Keratinocyte (primary cell): Measurements from ENCODE around the gene FNBP1. TPM values are rescaled to one million over a fixed set of nuclear protein-coding genes. Genes with fewer than 3 reads are reported as not detected.
"Not testable (repeated sequence)": the region's sequence is repeated elsewhere in the genome, so short reads cannot be mapped to it uniquely, and the experiment has no call there.

ENCODE experiments used
- DNase-seq: peaks from one replicate; pipeline ENCODE4 v3.0.0-alpha.2; 2011; ENCODE audit warnings: low read depth, missing footprints, low spot score
- FAIRE-seq: peaks from 2 replicates; lab custom pipeline; 2011; peaks lifted over from hg19 to GRCh38; lab: Jason Lieb, UNC
- H2AFZ ChIP-seq: 2 replicates; pipeline ENCODE4 v1.6.0; 2012; ENCODE audit warnings: low read length, control low read depth, inconsistent platforms; ENCODE audit not compliant: control insufficient read depth
- H3K27ac ChIP-seq: 2 replicates; pipeline ENCODE4 v1.5.1; 2011; ENCODE audit warnings: low read length; ENCODE audit not compliant: control insufficient read depth, insufficient read depth
- H3K27me3 ChIP-seq: 3 replicates; pipeline ENCODE4 v1.6.0; 2011; ENCODE audit warnings: low read length; ENCODE audit not compliant: control insufficient read depth, insufficient read depth; ENCODE audit errors: extremely low read depth
- H3K36me3 ChIP-seq, 2 experiments: 2 replicates in 1 of 2; 3 replicates in 1 of 2; pipeline ENCODE4 v1.5.1; 2011; ENCODE audit warnings: low read length in 2 of 2, mild to moderate bottlenecking in 1 of 2; ENCODE audit not compliant: control insufficient read depth in 2 of 2, insufficient read depth in 2 of 2; ENCODE audit errors: extremely low read depth in 1 of 2
- H3K4me1 ChIP-seq: 3 replicates; pipeline ENCODE4 v1.5.1; 2011; ENCODE audit warnings: low read length; ENCODE audit not compliant: control insufficient read depth, insufficient read depth; ENCODE audit errors: extremely low read depth
- H3K4me2 ChIP-seq: 3 replicates; pipeline ENCODE4 v1.6.0; 2011; ENCODE audit warnings: low read depth, low read length; ENCODE audit not compliant: control insufficient read depth, insufficient read depth; ENCODE audit errors: extremely low read depth
- H3K4me3 ChIP-seq, 3 experiments: fragments of 200-600 bp in 1 of 3; sonication (generic) in 1 of 3; 2 replicates in 2 of 3; 3 replicates in 1 of 3; pipeline ENCODE4 v1.5.1; 2011 to 2016; ENCODE audit warnings: low read length in 3 of 3, mild to moderate bottlenecking in 3 of 3, control low read depth in 2 of 3, inconsistent platforms in 1 of 3, low read depth in 1 of 3, mixed read lengths in 1 of 3, mixed run types in 1 of 3, moderate library complexity in 1 of 3; ENCODE audit not compliant: control insufficient read depth in 2 of 3, insufficient read depth in 2 of 3; ENCODE audit errors: extremely low read depth in 1 of 3
- H3K79me2 ChIP-seq: 2 replicates; pipeline ENCODE4 v1.6.0; 2012; ENCODE audit warnings: low read length; ENCODE audit not compliant: control insufficient read depth, insufficient read depth
- H3K9ac ChIP-seq: 3 replicates; pipeline ENCODE4 v1.6.0; 2011; ENCODE audit warnings: low read length; ENCODE audit not compliant: control insufficient read depth, insufficient read depth; ENCODE audit errors: extremely low read depth
- H3K9me1 ChIP-seq: 3 replicates; pipeline ENCODE4 v1.6.0; 2011; ENCODE audit warnings: low read length; ENCODE audit not compliant: control insufficient read depth, insufficient read depth; ENCODE audit errors: extremely low read depth
- H3K9me3 ChIP-seq: 2 replicates; pipeline ENCODE4 v1.5.1; 2012; ENCODE audit warnings: low read depth, low read length; ENCODE audit not compliant: control insufficient read depth
- H4K20me1 ChIP-seq: 3 replicates; pipeline ENCODE4 v1.6.0; 2011; ENCODE audit warnings: low read length; ENCODE audit not compliant: control insufficient read depth, insufficient read depth; ENCODE audit errors: extremely low read depth
- CTCF ChIP-seq, 3 experiments: IDR thresholded peaks in 1 of 3; conservative IDR thresholded peaks in 1 of 3; optimal IDR thresholded peaks in 1 of 3; 2 replicates in 2 of 3; 3 replicates in 1 of 3; pipeline versions ENCODE3 to v1.5.1; 2011; ENCODE audit warnings: low read length in 3 of 3, mild to moderate bottlenecking in 3 of 3, moderate library complexity in 2 of 3, control low read depth in 1 of 3, inconsistent platforms in 1 of 3; ENCODE audit not compliant: insufficient read depth in 2 of 3; ENCODE audit errors: extremely low read depth in 1 of 3
- EZH2 ChIP-seq: IDR thresholded peaks from one replicate; pipeline ENCODE4 v1.6.1; 2012; ENCODE audit warnings: inconsistent platforms, mild to moderate bottlenecking, low read length, moderate library complexity
- dilution Hi-C: fragments of 300-500 bp; cut with MboI; formaldehyde crosslinking; loops from one replicate; pipeline ENCODE4 v1.7.0; 2020; ENCODE audit warnings: low sequenced_read_pairs; ENCODE audit not compliant: extremely low pct_ligation_motif_present
- polyA plus RNA-seq, 5 experiments: library from polyadenylated mRNA; depleted of rRNA in 3 of 5; stranded (reverse) in 3 of 5; stranded (forward) in 1 of 5; unstranded in 1 of 5; fragments of >200 nt; gene quantifications; 1 replicate in 1 of 5; 2 replicates in 3 of 5; 3 replicates in 1 of 5; pipeline versions ENCODE4 v1.2.1 to v1.2.3, GENCODE V29; 2011 to 2012; ENCODE audit warnings: missing spikeins in 2 of 5, low read depth in 1 of 5, low replicate concordance in 1 of 5

Gene FNBP1
- polyA plus RNA-seq, 1 donor (not counting 4 experiments of a cell fraction or from before 2014, with no cell fraction given), result 9.6 TPM

DNA sequence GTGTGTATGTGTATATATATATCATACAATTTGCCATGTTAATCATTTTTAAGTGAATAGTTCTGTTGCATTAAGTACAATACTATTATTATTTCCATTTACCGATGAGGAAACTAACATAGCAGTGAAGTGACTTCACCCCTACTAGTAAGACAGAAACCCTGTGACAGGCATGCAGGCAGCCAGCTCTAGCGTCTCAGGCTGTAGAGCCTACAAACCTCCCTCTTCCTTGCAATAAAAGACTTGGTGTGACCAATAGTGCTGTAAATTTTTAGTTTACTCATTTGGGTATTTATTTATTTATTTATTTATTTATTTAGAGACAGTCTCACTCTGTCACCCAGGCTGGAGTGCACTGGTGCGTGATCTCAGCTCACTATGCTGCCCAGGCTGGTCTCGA lies 24.7 kb downstream of the FNBP1 start:
- dilution Hi-C loops, result no loop called here
- Histone ChIP-seq H3K4me2 (no peak overlapping the region), H3K4me3 (no peak overlapping the region), H4K20me1 (peaks cover 2% of the 10 kb centered on the region), H3K9ac (no peak overlapping the region), H3K4me1 (peaks cover 1% of the 10 kb centered on the region), H3K27ac (no peak overlapping the region), H2AFZ (no peak overlapping the region), H3K9me1 (no peaks in the 10 kb centered on the region), H3K36me3 (no peaks in the 10 kb centered on the region), H3K9me3 (no peaks in the 10 kb centered on the region), H3K27me3 (no peaks in the 10 kb centered on the region), H3K79me2 (no peaks in the 10 kb centered on the region)
- FAIRE-seq, result no peak
- no peak for TF ChIP-seq CTCF (optimal IDR thresholded peaks at IDR 0.05 in 1 of 3, IDR thresholded peaks at IDR 0.05 in 1 of 3, conservative IDR thresholded peaks at IDR 0.05 in 1 of 3; ENCODE audit: extremely low read depth in 1 of 3, insufficient read depth in 2 of 3, low read length in 3 of 3)
- TF ChIP-seq EZH2, result no peak
- DNase-seq, result no peak

DNA sequence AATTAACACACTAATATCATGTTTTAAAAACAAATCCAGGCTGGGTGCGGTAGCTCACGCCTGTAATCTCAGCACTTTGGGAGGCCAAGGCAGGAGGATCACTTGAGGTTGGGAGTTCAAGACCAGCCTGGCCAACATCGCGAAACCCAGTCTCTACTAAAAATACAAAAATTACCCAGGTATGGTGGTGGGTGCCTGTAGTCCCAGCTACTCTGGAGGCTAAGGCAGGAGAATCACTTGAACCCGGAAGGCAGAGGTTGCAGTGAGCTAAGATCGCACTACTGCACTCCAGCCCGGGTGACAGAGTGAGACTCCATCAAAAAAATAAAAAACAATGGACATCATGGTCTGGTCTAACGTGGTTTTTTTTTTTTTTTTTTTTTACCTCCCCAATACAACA lies 25.5 kb downstream of the FNBP1 start:
- H3K27me3 ChIP-seq, result not testable (repeated sequence)

DNA sequence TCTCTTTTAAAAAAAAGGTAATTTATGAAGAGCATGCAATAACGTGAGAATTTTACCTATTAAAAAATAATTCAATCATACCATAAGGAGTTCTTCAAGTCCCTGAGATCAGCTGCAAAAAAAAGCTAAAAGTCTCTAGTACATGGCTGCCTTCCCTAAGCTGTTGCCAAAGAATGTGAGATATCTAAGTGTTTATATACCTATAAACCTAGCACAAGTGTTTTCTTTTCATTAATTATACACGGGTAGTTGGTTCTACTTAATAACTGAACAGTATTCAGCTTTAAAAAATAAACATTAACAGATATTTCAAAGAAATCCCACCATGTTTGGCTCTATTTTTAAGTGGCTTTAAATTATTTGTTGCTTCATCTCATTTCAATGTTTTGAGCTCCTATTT lies 25.9 kb downstream of the FNBP1 start:
- Histone ChIP-seq H3K4me1 (no peaks in the 10 kb centered on the region), H3K36me3 (no peaks in the 10 kb centered on the region), H3K9me3 (no peaks in the 10 kb centered on the region), H3K27me3 (no peaks in the 10 kb centered on the region), H4K20me1 (no peaks in the 10 kb centered on the region), H3K27ac (no peak overlapping the region), H3K9ac (no peak overlapping the region), H3K4me3 (no peak overlapping the region), H3K79me2 (no peaks in the 10 kb centered on the region), H2AFZ (no peak overlapping the region), H3K4me2 (no peak overlapping the region), H3K9me1 (no peaks in the 10 kb centered on the region)
- no peak for TF ChIP-seq CTCF (optimal IDR thresholded peaks at IDR 0.05 in 1 of 3, IDR thresholded peaks at IDR 0.05 in 1 of 3, conservative IDR thresholded peaks at IDR 0.05 in 1 of 3; ENCODE audit: extremely low read depth in 1 of 3, insufficient read depth in 2 of 3, low read length in 3 of 3)
- TF ChIP-seq EZH2, result no peak
- FAIRE-seq (no peak), DNase-seq (no peak)
- dilution Hi-C loops, result no loop called here

More for the DNA sequence above, 25.5 kb downstream of the FNBP1 start:
- H3K9me1 ChIP-seq, H3K9me3 ChIP-seq, H3K4me1 ChIP-seq, H4K20me1 ChIP-seq, H3K4me3 ChIP-seq, DNase-seq, H3K27ac ChIP-seq, H3K36me3 ChIP-seq, H2AFZ ChIP-seq, FAIRE-seq, dilution Hi-C loops, H3K4me2 ChIP-seq, H3K9ac ChIP-seq, H3K79me2 ChIP-seq: not testable (repeated sequence)
